Ishikawa (cell line): ENCODE measurements around the gene APC2.
A peak's percentile ranks its signal among the peaks of the same experiment; 100 is the strongest.

Experiments used
- CEBPB ChIP-seq: IDR thresholded peaks from 2 replicates; pipeline ENCODE4 v1.6.1; 2012
- CREB1 ChIP-seq: IDR thresholded peaks from 2 replicates; pipeline ENCODE4 v1.6.1; 2012; ENCODE audit warnings: low read depth
- EGR1 ChIP-seq: IDR thresholded peaks from 2 replicates; pipeline ENCODE4 v1.6.1; 2012
- EP300 ChIP-seq: IDR thresholded peaks from 2 replicates; pipeline ENCODE4 v1.6.1; 2012; ENCODE audit warnings: borderline replicate concordance
- FOXM1 ChIP-seq: IDR thresholded peaks from 2 replicates; pipeline ENCODE4 v1.6.1; 2012; ENCODE audit warnings: low read depth, borderline replicate concordance
- NFIC ChIP-seq: IDR thresholded peaks from 2 replicates; pipeline ENCODE4 v1.6.1; 2012
- RAD21 ChIP-seq: IDR thresholded peaks from 2 replicates; pipeline ENCODE4 v1.6.1; 2012; ENCODE audit warnings: low read depth
- TAF1 ChIP-seq: IDR thresholded peaks from 2 replicates; pipeline ENCODE4 v1.6.1; 2012; ENCODE audit warnings: low read depth, mild to moderate bottlenecking
- TCF12 ChIP-seq: IDR thresholded peaks from 2 replicates; pipeline ENCODE4 v1.6.1; 2012; ENCODE audit warnings: low read depth
- TEAD4 ChIP-seq: IDR thresholded peaks from 2 replicates; pipeline ENCODE4 v1.6.1; 2012
- YY1 ChIP-seq: IDR thresholded peaks from 2 replicates; pipeline ENCODE4 v1.6.1; 2012; ENCODE audit warnings: low read depth
- ZBTB7A ChIP-seq: IDR thresholded peaks from 2 replicates; pipeline ENCODE4 v1.6.1; 2012; ENCODE audit warnings: low read depth
- TF ChIP-seq, protein P1 (sequence below): IDR thresholded peaks from 2 replicates; pipeline ENCODE4 v1.6.1; 2012; ENCODE audit warnings: low read depth, mild to moderate bottlenecking
- TF ChIP-seq, protein P2 (sequence below): IDR thresholded peaks from 2 replicates; pipeline ENCODE4 v1.6.1; 2012
- TF ChIP-seq, protein P3 (sequence below): IDR thresholded peaks from 2 replicates; pipeline ENCODE4 v1.6.1; 2012

Gene APC2, protein sequence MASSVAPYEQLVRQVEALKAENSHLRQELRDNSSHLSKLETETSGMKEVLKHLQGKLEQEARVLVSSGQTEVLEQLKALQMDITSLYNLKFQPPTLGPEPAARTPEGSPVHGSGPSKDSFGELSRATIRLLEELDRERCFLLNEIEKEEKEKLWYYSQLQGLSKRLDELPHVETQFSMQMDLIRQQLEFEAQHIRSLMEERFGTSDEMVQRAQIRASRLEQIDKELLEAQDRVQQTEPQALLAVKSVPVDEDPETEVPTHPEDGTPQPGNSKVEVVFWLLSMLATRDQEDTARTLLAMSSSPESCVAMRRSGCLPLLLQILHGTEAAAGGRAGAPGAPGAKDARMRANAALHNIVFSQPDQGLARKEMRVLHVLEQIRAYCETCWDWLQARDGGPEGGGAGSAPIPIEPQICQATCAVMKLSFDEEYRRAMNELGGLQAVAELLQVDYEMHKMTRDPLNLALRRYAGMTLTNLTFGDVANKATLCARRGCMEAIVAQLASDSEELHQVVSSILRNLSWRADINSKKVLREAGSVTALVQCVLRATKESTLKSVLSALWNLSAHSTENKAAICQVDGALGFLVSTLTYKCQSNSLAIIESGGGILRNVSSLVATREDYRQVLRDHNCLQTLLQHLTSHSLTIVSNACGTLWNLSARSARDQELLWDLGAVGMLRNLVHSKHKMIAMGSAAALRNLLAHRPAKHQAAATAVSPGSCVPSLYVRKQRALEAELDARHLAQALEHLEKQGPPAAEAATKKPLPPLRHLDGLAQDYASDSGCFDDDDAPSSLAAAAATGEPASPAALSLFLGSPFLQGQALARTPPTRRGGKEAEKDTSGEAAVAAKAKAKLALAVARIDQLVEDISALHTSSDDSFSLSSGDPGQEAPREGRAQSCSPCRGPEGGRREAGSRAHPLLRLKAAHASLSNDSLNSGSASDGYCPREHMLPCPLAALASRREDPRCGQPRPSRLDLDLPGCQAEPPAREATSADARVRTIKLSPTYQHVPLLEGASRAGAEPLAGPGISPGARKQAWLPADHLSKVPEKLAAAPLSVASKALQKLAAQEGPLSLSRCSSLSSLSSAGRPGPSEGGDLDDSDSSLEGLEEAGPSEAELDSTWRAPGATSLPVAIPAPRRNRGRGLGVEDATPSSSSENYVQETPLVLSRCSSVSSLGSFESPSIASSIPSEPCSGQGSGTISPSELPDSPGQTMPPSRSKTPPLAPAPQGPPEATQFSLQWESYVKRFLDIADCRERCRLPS (N-terminal part only)

DNA sequence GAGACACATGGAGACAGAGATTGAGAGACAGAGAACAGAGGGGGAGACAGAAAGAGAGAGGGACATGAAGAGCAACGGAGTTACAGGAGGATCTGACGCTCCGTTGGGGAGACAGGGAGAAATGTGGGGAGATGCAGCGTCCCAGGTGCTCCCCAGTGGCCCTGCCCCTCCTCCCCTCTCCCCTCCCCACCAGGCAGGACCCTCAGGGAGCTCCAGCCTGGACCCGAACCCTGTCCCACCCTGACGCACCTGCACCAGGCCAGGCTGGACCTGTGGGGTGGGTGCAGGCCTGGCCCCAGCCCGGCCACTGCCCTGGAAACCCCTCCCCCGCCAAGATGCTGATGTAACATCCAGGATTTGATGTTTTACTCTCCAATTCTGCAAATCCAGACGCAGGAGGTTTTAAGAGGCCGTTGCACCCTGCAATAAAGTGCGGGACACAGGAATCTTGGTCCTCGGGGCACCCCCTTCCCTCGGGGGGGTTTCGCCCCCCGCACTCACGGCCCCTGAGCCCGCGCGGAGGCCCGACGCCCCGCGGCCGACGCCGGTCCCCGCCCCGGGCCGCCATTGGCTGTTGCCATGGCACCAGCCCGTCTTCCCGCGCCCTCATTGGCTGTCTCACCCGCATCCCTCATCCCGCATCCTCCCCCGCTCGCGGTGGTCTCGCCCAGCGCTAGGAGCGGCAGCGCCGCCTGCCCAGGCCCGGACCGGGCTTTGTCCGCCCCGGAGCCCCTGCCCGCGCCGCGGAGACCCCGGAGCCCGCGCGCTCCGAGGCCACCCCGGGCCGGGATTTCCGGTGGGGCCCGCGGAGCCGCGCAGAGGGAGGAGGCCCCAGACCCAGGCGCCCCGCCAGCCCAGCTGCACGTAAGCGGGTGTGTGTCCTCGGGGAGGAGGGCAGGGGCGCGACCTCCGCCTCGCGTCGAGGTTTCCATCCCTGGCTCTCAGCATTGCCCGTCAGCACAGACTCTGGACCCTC lies at the start of gene APC2:
APC2 (plus strand) TSS at position 655 of the 976 bp plus-strand sequence. CDS start 2,881 bp downstream, outside the sequence.
- TF ChIP-seq EP300 = no peak
- TF ChIP-seq, protein P1, sequence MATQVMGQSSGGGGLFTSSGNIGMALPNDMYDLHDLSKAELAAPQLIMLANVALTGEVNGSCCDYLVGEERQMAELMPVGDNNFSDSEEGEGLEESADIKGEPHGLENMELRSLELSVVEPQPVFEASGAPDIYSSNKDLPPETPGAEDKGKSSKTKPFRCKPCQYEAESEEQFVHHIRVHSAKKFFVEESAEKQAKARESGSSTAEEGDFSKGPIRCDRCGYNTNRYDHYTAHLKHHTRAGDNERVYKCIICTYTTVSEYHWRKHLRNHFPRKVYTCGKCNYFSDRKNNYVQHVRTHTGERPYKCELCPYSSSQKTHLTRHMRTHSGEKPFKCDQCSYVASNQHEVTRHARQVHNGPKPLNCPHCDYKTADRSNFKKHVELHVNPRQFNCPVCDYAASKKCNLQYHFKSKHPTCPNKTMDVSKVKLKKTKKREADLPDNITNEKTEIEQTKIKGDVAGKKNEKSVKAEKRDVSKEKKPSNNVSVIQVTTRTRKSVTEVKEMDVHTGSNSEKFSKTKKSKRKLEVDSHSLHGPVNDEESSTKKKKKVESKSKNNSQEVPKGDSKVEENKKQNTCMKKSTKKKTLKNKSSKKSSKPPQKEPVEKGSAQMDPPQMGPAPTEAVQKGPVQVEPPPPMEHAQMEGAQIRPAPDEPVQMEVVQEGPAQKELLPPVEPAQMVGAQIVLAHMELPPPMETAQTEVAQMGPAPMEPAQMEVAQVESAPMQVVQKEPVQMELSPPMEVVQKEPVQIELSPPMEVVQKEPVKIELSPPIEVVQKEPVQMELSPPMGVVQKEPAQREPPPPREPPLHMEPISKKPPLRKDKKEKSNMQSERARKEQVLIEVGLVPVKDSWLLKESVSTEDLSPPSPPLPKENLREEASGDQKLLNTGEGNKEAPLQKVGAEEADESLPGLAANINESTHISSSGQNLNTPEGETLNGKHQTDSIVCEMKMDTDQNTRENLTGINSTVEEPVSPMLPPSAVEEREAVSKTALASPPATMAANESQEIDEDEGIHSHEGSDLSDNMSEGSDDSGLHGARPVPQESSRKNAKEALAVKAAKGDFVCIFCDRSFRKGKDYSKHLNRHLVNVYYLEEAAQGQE = 0 out of 2 replicates have a peak, but pooled peaks have one; percentile 18
- TF ChIP-seq ZBTB7A = peak; percentile 93
- TF ChIP-seq EGR1 = peak; percentile 75

DNA sequence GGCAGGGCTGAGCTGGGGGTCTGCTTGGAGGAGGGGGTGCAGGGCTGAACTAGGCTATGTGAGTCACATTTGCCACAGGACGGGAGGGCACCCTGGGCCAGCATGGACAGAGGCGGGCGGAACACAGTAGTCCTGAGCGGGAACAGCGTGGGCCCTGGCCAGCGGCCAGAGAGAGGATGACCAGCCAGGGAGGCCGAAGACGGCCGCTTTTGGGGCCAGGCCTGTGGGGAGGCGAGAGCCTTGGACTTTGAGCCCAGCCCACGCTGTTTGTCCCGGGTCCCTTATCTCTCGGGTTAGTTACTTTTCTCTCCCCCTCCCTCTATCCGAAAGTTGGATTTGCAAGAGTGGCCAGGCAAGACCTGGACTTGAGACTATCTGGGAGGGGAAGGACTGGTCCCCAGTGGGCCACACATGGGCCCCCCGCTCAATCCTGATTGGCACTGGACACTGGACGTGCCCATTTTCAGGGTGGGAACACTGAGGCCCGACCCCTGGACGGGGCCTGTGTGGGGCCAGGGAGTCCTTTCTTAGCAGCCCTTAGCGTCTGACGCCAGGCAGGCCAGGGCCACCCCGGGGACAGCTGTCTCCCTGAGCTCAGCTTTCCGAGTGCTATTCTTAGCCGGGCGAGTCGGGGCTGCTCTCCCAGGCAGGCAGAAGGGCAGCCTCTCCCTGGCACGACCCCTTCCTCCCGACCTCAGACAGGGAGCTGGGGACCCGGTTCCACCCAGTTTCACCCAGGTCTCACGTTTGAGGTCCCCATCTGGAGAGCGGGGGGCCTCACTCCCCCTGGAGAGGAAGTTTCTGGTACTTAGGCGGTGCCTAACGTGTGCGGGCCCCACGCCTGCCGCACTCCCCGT lies 49.4 kb upstream of the APC2 start:
- TF ChIP-seq ZBTB7A = 0 out of 2 replicates have a peak, but pooled peaks have one; percentile 7
- no peak for TF ChIP-seq TCF12
- TF ChIP-seq EP300 = no peak
- no peak for TF ChIP-seq TAF1
- peak; percentile 79 for TF ChIP-seq NFIC
- TF ChIP-seq, protein P2, sequence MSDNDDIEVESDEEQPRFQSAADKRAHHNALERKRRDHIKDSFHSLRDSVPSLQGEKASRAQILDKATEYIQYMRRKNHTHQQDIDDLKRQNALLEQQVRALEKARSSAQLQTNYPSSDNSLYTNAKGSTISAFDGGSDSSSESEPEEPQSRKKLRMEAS = peak; percentile 19; the same call in 1 of the 2 replicates
- TF ChIP-seq TEAD4 = no peak

DNA sequence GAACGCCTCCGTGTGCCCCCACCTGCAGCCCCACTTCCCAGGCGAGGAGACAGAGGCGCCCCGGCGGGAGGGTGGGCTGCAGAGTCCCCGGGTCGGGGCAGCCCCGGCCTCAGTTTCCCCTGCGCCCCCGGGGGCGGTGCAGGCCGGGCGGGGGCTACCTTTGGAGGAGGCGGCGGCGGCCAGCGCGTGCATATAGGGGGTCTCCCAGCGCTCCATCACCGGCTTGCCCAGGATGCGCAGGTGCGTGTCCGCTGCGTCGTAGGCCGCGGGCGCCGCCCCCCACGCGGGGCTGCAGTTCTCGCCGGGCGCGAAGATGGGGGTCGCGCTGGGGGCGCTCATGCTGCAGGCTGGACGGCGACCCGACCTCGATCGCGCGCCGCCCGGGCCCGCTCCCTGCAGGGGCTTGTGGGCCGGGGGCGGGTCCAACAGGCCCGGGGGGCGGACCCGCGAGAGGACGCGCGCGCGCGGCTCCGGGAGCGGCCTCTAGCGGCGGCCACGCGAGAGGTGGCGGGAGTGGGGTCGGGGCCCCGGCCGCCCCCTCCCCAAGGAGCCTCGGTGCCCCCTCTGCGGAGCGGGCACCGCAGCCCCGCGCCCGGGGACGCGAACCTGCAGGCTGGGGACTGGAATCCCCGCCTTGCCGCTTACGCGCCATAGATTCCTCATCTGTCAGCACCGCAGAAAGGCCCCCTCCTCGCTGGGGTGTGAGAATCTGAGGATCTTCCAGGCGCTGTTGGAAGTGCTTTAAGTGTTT lies 48.6 kb upstream of the APC2 start, which contains the start of gene GAMT:
GAMT (minus strand) TSS at position 405 of the 751 bp plus-strand sequence; CDS start at position 339, 66 bp downstream.
- no peak for TF ChIP-seq EGR1
- TF ChIP-seq NFIC = no peak
- no peak for TF ChIP-seq EP300
- TF ChIP-seq, protein P1 = no peak
- no peak for TF ChIP-seq CREB1
- no peak for TF ChIP-seq TCF12
- TF ChIP-seq YY1 = no peak
- TF ChIP-seq, protein P2 = 0 out of 2 replicates have a peak, but pooled peaks have one; percentile 19
- TF ChIP-seq RAD21 = no peak
- TF ChIP-seq FOXM1 = no peak
- TF ChIP-seq, protein P3, sequence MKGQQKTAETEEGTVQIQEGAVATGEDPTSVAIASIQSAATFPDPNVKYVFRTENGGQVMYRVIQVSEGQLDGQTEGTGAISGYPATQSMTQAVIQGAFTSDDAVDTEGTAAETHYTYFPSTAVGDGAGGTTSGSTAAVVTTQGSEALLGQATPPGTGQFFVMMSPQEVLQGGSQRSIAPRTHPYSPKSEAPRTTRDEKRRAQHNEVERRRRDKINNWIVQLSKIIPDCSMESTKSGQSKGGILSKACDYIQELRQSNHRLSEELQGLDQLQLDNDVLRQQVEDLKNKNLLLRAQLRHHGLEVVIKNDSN = no peak
- peak; percentile 99 for TF ChIP-seq ZBTB7A
- TF ChIP-seq TAF1 = peak; percentile 18; the same call in 1 of the 2 replicates
- no peak for TF ChIP-seq CEBPB
- no peak for TF ChIP-seq TEAD4
